GM04504 (cell line): Measurements from ENCODE around the gene TM9SF3.

Experiments
- DNase-seq: peaks from one replicate; pipeline ENCODE4 v3.0.0-alpha.2; 2012; ENCODE audit warnings: low read depth

TM9SF3 gene

DNA sequence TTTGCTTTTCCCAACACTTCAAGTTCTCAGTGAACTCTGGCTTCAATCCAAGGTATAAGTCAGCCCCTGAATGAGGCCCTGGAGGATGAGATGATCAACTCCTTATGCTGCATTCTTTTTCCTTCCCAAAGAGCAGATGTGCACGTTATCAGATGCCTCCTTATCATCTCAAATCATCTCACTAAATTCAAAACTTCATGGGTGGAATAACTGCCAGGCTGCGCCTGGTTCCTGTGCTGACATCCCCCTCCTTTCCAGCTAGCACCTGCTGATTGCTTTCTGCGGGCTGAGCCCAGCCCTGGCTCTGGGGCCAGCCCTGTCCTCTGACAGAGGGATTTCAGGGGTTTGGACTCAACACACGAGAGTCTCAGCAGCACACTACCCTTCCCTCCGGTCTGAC is 118.0 kb downstream of the TM9SF3 start:
- DNase-seq: no peak
